HG02763 (cell line): ENCODE measurements around the gene PIK3C2B.
A peak's percentile ranks its signal among the peaks of the same experiment; 100 is the strongest.

Source experiments
- ATAC-seq: cut with Tn5 transposase; IDR thresholded peaks from one replicate; pipeline ENCODE4 v1.9.1; 2021; ENCODE audit warnings: mild to moderate bottlenecking, moderate library complexity; ENCODE audit not compliant: unreplicated experiment

The PIK3C2B gene

DNA sequence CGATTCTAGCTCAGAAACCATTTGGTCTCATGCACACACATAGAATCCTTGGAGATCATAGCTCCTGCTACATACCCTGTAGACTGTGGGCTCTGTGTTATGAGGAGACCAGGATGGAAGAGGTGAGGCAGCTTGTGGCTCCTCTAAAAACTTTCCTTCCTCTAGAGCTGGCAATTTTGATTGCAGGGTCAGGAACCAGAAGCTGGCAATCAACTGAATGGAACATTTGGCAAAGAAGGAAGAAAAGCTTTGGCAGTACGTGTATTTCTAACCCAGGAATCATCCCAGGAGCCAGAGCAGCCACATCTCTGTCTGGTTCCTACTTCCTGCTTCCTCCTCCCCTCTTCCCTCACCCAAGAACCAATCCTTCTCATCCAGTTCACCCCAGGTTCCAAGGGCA is 15.7 kb downstream of the PIK3C2B start:
- no peak for ATAC-seq

DNA sequence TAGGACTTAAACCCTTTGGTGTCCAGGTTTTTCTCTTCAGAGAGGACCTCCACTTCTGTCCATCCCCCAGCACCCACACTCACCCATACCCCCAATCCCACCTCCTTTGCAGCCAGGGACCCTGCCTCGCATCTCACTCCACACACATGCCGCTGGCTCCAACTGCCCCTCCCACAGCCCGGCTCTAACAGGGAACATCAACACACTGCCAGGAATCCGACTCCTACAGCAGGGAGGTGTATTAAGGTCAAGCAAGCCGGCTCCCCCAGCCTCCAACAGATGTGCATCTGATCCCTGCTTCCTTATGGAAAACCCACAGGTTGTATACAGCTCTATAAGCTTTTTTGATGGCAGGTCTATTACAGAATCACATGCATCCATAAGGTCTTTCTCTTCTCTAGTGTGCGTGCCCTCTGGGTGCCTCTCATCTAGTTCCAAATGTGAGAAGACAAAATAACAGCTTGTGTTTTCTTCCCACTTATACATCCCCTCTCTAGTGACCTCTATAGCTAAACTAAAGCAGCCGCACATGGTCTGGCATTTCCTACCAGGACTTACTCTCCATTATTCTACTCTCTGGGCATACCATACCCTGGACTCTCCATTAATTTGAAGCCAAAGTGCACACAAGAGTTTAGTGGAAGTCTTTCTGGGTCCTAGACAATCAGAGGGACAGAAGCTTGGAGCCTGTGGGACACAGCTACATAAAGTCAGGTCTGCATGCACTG is 16.3 kb downstream of the PIK3C2B start:
- no peak for ATAC-seq

GRCh38 chr1:204477036-204477740 is 17.4 kb downstream of the PIK3C2B start:
- ATAC-seq, result no peak

DNA sequence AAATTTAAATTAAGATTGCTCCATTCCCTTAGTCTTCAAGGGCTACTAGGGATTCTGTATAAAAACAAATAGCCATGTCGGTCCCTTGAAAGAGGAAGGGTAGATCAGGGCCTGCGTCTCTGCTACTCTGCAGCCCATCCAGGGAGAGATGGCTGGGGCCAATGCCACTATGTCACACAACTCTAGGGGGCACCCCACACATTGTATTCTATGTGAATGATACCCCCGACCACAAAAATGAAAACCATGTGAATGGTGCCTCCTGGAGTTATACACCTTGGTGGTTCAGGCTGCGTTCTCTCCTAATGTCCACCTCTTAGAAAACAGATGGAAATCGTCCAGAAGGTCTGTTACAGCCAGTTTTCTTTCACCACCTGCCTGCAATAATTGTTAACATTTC is 18.0 kb downstream of the PIK3C2B start:
- ATAC-seq, result no peak

GRCh38 chr1:204475656-204476432 is 18.8 kb downstream of the PIK3C2B start:
- ATAC-seq, result no peak

- ATAC-seq, result no peak
These were observed 21.1 kb downstream of the PIK3C2B start for GRCh38 chr1:204473400-204473965.

DNA sequence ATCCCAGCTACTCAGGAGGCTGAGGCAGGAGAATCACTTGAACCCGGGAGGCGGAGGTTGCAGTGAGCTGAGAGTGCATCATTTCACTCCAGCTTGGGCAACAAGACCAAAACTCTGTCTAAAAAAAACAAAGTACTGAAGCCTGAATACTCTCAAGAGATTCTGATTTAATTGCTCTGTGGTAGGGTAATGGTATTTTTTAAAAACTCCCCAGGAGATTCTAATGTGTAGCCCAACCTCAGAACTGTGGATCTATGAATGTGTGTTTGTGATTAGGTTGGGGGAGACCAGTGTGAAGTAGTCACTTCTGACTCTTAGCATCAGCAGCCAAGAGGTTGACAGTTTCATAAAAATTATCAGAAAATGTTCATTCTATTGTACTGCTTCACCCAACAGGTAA is 21.9 kb downstream of the PIK3C2B start:
- ATAC-seq, result no peak

DNA sequence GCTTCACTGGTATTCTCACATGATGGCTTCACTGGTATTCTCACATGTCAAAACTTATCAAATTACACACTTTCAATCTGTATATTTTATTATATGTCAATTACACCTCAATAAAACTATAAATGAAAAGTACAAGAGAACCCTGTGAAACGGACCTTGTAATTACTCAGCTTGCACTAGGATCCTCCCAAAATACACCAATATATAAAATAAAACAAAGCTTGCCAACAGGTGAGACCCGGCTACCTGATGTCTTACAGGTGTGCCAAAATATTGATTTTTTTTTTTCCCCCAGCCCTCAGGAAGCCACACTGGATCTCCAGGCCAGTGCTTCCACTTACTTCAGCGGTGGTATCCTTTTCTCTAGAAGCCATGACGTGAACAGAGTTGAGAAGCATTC is 22.9 kb downstream of the PIK3C2B start:
- ATAC-seq, result no peak

- no peak for ATAC-seq
These were observed 25.3 kb downstream of the PIK3C2B start for GRCh38 chr1:204469304-204469703.

DNA sequence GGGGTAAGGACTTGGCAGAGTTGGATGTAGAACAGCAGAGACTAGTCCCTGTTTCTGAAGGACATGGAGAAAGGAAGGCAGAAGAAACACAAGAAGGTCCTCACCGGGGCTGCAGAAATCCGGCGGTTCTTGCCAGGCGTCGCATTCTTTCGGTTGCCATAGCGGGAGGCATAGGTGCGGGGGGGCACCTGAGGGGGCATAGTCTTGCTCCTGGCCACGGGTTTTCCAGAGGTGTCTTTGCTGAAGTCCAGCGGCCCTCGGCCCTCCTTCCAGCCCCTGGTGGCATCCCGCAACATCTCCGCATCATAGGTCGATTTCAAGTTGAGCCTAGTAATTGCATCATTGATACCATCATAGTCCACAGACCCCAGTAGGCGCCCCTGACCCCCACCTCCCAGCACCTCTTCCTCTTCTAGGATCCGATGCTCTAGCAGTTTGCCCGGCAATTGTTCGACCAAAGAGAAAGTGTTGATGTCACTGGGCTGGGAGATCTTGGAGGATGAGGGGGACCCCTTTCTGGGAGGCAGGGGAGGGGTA is 25.8 kb downstream of the PIK3C2B start:
- ATAC-seq, result no peak

DNA sequence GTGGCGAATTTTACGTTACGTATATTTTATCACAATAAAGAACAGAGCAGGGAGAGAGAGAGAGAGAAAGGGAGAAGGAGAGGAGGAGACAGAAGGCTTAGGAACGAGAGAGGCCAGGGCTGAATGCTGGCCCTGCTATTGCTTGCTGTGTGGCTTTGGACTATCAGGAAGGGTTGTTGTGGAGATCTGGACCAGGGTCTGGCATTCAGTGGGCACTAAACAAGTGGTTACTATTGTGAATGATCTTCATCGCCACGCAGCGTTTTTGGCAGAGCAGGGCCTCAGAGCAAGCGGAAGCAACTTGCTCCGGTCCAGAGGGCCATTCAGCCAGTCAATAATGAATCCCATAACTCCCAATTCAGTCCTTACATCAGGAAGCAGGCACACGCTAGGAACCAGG is 26.4 kb downstream of the PIK3C2B start:
- no peak for ATAC-seq

DNA sequence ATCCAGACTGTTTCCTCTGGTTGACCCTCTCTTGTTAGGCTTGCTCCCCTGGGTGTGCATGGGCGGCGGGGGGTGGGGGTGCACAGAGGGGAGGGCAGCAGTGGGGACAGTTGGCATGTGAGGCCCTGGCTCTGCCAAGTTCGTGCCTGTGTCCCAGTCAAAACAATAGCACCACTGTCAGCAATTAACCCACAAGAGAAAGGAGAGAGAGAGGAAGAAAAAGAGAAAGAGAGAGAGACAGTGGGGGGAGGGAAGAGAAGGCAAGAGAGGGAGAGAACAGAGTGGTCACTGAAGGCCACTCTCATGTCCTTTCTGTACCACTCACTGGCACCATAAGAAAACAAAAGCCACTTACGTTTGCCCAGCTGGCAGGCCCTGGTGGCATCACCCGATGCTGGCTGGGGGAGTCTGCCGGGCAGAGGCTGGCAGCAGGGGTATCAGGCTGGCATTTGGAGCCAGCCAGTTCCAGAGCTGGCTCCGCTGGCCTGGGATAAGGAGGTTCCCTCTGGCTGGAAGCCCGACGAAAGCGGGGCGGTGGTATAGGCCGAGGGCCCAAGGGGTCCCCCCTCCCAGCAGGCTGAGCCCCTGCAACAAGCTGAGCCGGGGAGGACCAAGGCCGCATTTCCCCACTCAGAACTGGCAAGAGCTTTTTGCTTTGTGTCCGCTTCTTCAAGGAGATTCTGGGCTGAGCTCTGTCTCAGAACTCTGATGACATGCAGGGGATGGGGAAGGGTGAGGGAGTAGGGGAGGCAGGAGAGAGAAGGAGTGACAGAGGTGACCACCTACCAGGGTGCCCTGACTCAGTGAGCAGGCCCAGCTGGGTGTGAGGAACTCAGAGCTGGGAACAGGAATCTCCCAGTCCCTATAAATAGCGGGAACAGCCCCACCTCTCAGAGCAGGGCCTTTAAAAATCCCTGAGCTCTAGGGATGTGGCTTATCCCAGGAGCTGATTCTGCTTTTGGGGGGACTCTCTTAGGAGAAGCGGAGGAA is 27.9 kb downstream of the PIK3C2B start:
- ATAC-seq, result no peak

GRCh38 chr1:204465546-204466415 is 28.8 kb downstream of the PIK3C2B start:
- peak; percentile 61 for ATAC-seq

DNA sequence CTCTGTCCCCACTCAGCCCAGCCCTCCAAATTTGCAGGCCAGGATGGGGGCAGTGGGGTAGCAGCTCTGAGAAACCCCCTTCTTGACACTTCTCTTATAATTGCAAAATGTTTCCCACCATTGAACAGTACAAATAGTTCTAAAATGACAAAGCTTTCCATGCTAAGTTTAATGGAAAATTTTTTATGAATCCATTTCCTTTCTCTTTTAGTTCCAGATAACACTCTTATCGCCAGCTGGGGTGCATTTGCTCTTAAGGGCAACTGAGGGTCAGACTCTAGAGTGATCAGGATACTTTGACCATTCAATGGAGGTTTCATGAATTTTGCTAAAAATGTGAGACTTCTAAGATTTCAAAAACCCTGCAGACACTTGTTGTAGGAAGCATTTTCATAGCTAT is 29.9 kb downstream of the PIK3C2B start:
- ATAC-seq, result no peak

DNA sequence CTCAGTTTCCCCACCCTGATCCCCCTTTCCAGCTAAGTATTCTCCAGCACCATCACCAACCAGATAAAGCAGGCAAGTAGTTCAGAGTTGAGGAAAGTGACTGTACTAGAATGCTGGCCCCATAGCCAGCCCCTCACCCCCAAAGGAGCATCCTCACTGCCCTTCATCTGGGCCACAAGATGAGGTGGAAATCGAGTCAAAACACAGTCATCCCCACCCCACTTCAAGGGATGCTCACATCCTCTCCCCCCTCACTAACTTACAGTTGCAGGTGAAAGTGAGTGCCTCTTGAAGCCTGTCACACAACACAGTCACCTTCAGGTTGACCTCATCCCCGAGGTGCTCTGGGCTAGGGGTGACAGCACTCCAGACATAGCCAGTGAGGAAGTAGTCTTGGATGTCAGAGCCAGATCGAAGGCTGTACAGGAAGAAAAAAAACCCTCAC is 30.4 kb downstream of the PIK3C2B start:
- no peak for ATAC-seq

- no peak for ATAC-seq
These were observed 31.2 kb downstream of the PIK3C2B start for GRCh38 chr1:204463125-204464060.

DNA sequence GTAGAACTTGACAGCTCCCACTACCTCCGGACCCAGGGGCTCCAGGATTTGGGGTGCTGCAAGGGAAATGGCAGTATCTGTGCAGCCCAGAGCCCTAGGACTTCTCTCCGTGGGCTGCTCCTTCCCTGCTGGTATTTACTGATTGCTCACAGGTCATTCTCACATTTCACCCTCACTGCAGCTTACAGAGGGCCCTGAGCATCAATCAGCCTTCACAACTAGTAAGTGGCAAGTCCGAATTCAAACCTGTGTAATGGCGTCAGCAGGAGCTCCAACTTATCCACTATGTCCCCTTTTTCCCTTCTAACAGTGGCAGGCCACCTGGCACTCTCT is 32.4 kb downstream of the PIK3C2B start:
- no peak for ATAC-seq
